ENCODE results near the gene SEMA3F.

Gene SEMA3F

DNA sequence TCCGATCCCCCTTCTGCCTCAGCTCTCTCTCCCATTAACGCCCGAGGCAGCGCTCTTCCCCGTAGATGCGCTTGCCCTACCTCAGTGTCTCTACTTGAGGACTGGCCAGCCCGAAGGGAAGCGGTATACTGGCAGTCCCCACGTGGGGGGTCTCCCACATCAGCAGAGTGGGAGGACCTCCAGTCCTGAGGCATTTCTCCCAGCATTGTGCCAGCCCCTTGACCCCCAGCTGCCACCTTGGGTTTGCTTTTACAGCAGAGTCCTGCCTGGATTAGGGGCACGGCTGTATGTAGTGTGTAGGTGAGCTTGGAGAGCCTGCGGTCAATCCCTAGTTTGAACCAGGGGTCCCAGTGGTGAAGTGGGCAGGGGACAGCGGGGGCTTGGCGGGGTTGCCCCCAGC lies 767 bp downstream of the SEMA3F start:
- DNase-seq (ENCODE audit: low spot score), result no peak

DNA sequence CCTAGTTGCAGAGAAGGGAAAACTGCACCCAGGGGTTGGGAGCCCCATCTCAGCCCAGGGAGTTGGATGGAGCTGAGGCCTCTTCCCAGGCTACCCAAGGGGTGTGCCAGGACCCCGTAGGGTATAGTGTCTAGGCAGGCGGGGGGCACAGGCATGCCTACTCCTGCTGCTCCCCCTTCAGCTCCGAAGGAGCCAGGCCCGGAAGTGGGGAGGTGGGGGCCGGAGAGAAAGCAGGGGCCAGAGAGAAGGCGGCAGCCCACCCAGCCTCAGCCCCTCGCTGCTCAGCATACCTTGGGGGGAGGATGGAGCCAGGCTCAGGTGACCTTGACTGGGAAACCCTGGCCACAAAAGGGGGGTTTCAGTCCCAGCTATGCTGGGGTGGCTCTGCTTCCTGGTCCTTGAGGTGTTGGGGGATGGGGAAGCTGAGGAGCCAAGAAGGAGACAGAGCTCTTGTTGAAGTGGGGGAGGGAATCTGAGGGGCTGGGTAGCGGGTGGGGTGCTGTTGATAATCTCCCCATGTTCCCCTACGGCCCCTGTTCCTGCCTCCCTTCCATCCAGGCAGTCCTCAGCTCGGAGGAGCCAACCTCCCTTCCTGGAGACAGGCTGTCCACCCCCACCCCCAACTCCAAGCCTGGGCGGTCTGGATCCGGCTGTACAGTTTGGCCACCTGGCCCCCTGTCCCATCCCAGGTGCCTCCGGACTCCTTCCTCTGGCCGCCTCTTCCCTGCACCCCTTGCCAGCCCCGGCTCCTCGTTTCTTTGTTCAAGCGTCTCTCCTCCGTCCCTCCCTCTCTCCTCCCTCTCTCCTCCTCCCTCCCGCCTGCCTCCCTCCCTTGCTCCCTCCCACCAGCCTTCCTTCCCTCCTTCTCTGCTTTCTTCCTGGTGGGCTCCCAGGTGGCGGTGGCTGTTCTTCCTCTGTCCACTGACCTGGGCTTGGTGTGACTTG lies 1.7 kb downstream of the SEMA3F start:
- DNase-seq (ENCODE audit: low spot score), result no peak

DNA sequence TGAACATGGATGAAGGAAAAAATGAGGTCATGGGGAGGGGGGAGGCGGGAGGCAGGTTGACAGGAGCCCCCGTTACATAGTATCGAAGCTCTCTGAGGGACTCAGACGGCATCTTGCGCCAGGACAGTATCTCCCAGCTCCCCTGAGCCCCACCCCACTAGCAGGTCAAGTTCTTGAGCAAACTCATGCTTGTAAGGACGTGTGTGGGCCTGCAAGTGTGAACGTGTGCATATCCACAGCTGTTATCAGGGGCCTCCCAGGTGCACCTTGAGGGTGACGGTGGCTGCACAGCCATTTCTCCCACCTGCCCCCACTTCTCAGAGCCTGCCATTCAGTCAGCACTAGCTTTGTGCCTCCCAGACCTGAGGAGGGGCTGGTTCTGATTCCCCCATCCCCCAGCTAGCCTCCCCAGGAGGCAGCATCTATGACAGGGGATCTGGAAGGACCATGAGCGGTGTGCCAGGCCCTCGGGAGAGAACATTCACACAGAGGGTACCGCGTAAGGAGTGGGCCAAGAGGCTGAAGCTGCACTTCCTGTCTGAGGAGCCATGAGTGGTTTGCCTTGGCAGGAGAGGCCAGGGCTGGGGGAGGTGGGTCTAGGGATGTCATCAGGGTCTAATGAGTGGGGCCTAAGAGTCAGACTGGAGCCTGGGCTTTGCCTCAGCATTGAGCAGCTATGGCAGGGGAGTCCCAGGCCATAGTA lies 2.9 kb downstream of the SEMA3F start:
- DNase-seq (ENCODE audit: low spot score), result no peak

DNA sequence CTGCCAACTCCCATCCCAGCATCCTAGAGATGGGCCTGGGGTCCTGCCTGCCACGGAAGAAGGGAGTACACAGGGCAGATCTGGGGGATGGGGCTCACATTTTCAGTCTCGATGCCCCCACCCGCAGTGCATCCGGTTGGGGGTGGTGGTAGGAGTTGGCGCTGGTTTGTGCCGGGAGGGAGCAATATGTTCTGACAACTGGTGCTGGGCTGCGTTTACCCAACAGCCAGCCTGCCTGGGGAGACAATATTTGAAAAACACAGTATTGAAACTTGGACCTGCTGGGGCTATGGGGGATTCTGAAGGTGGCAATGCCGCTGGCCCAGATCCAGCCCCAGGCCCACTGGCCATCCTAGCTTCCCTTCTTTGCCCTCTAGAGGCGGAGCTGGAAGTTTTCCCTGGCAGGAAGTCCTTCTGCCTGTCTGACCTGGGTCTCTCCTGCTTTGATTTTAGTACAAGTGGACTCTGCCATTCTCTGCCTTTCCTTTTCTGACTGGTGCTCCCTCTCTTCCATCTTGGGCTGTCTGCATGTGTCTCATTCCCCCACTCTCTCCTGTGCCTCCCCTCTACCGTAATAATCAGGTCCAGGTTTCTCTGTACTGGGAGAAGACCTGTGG lies 3.5 kb downstream of the SEMA3F start:
- DNase-seq (ENCODE audit: low spot score), result no peak

DNA sequence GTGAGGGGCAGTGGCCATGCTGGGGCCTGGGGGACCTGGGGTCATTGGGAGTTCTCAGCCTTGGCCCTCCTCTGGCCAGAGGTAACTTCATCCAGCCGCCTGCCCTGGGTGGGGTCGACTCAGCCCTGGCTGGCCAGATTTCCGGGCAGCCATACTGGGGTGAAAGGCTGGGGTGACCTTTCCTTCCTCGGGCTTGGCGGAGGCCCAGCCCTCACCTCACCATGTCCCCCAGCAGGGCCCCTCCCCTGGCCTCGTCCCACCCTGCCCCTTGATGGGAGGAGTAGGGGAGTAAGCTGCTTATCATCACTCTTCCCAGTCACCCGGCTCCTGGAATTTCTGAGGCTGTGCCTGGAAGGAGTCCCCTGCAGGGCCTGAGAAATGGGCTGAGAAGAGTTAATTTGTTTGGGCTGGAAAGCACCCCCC lies 5.4 kb downstream of the SEMA3F start:
- peak; percentile 69 for DNase-seq (ENCODE audit: low spot score)

DNA sequence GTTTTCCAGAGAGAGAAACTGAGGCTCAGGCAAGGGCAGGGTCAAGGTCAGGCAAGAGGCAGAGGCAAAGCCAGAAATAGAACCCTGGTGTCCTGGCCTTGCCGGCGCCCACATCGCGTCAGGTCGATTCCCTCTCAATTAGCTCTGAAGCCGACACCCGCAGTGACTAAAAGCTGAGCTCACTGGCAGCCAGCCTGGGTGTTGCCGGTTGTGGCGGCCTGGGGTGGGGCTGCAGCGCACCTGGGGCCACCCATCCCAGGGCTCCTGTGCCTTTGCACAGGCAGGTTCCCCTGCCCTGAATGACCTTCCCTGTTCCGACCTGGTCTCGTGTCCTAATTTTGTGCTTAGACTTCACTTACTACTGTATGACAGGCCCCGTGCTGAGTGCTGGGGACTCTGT lies 6.2 kb downstream of the SEMA3F start:
- no peak for DNase-seq (ENCODE audit: low spot score)

DNA sequence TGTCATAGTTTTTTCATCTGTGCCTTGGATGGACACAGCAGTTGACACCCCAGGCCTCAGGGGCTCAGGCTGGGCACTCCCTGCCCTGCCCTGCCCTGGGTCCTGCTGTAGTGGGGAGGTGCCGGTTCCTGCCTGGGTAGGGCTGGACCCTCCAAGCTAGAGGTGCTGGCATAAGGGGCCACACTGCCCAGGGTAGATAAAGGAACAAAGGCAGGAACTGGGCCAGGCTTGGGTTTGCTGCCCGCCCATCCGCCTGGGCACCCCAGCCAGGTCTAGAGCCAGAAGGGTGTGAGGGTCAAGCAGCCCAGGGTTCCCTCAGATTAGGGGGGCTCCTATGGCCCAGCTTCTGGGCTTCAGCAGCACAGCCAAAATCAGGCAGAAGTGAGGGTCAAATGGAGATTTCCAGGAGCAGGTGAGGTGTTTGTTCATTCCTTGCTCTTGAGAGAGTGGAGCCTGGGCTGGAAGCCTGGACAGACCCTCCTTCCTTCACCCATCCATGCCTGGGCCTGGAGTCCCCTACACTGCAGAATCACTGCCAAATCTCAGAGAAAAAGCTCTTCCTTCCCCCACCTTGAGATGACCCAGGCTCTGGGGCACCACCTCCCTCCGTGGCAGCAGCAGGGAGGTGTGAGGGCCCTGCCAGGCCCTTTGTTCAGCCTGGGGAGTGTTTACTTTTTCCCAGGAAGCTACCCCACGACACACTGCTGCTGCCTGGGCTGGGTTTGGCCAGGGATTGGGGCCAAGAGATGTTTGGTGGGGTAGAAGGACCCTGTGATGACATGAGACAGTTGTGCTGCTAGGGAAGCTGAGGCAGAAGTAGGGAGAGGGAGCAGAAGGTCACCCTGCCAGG lies 7.1 kb downstream of the SEMA3F start:
- no peak for DNase-seq (ENCODE audit: low spot score)

DNA sequence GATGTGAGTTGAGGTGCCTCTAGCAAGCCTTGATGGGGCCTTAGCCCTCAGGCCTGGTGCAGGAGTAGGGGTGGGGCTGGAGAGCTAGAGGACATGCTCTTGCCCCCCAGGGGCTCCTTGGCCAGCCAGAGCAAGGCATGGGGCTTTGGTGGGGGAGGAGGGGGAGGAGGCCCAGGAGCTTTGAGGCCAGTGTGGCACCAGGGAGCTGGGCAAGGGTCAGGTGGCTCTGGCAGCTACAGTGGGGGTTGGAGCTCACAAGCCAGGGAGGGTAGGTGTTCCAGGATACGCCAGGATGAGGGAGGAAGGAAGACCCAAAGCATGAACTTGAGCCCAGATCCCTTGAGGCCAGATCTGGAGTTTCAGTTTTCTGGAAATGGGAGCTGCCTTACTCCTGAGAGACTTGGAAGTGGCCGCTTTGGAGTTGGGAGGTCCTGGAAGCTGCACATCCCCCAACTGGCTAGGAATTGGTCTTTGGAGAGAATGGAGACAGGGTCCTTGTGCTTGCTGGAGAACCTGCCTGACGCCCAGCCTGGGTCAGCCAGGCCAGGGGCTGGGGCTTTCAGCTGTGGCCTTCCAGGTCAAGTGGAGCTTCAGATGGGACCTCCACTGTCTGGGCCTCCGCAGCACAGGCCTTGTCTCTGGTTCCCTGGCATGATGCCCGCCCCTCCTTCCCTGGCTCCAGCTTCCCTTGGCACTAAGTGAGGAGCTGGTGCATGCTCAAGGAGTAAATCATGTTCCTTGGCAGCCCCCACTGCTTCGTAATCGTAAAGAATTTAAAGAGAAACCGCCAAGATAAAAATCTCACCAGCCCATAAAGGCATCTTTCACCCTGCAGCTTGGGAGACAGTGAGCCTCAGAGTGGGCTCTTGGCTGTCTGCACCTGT lies 8.7 kb downstream of the SEMA3F start:
- no peak for DNase-seq (ENCODE audit: low spot score)

DNA sequence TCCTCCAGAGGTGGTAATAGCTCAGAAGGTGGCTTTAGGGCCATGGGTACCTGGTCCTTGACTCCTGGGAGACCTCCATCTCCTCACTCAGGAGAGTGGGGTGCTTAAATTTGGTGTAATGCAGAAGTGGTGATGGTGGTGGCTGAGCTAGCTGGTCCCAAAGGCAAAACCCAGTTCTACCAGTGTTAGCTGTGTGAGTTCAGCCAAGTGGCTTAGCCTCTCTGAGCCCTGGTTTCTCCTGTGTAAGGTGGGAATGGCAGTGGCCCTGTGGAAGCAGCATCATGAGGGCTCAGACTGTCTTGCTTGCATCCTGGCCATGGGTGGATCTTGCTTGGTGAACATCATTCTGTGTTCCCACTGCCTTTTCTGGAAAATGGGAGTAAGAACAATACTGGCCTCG lies 9.4 kb downstream of the SEMA3F start:
- no peak for DNase-seq (ENCODE audit: low spot score)

DNA sequence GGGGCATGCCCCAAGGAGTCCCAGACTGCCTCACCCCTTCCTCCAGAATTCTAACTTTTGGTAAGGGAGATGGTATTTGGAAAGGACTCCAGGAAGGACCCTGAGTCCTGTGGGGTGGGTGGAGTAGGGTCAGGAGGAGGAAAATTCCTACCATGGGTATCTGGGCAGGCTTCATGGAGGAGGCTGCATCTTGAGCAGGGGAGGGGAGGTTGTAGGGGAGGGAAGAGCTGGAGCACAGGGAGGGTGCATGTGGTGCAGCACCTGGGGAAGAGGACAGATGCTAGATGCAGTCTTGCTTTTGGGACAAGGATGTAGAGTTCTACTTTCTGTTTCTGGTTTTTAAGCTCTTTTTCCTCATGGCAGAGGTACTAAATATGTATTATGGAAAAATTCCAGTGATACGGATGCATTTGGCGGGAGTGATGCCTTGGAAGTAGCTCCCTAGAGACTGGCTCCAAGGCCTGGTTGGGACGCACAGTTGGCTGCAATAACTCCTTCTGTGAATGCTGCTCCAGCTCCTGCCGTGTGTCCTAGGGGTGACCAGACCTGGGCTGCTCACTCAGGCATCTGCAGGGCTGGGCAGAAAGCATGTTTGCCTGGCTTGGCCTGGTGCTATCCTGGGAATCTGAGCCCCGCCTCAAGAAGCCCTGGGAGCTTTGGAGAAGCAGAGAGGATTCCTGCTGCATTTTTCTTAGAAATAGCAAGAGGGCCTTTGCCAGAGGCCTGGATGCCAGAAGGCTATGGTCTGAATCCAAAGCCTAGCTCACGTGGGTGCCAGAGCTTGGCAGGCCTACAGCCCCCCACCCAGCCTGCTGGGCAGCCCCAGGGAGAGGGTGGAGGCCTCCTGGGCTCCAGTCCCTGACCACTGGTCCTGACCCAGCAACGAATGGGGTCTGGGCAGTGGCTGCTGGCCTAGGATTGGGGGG lies 10.1 kb downstream of the SEMA3F start:
- no peak for DNase-seq (ENCODE audit: low spot score)

DNA sequence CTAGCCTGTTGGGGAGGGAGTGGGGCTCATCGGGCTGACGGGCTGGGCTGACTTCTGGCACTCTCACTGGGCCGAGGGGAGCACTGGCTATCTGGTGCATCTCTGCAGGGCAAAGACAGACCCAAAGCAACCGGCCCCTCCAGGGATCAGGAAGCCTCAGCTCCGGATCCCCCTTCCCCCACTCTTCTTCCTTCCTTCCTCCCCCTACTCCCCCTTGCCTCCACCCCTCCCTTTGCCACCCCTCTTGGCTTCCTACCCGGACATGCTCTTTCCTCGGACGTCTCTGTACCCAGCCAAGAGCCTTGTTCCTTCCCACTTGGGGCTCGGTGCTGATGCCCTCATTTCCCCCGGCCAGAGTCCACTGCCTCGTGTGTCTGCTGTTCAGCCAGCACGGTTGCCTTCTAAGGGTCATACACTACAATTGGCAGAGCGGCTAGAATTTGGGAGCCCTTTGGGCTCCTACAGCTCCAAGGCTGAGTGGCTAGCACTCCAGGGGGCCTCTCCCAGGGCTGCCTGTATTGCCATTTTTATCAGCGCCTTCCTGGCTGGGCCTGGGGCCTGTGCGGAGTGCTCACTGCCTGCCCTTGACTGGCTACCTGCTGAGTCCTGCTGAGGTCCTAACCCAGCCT lies 10.9 kb downstream of the SEMA3F start:
- no peak for DNase-seq (ENCODE audit: low spot score)

DNA sequence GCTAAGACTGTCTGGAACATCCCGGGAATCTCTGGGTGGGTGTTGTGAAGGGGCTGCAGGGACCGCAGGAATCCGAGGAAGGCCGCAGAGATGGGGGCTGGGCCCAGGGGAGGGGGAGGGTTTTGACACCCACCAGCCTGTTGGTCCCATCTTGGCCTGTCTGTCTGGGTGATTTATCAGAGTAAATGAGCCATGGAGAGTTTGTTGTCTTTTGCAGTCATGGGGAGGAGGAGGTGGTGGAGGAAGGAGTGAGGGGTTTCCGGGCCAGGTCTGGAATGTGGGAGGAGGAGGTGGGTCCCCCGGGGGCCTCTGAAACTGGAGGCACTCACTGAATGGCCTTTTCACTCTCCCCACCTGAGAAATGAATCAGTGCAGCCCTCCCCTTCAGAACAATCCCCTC lies 11.5 kb downstream of the SEMA3F start:
- no peak for DNase-seq (ENCODE audit: low spot score)

DNA sequence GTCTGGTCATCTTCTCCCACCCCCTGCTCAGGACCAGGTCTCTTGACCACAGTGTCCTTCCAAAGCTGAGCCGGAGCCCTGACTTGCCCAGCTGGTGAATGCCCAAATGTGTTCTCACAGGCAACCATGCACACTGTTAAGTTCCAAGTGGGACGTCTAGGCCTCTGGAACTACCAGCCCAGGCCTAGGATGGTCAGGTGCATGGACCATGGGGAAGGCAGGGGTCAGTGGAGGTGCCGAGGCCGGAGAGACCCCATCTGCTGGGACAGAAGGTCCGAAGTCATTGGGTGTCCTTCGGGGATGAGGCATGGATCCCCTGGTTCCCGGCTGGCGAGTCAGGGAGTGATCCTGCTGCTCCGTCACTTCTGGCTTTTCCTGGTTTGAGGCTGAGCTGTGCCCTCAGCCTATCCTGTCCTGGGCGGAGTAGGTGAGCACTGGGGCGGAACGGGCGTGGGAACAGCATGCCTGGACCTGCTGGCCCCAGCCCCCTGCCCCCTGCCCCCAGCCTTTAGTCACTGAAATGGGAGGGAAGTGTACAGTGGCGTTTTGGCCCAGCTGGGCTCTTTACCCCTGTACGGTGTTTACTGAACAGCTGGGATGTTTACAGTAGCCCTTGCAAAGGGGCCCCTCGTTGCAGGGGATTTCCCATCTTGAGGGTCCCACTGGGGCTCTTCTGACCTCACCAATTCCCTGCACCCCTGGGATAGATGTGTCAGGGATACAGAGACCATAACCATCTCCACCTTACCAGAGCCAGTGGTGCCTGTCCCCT lies 12.1 kb downstream of the SEMA3F start:
- no peak for DNase-seq (ENCODE audit: low spot score)

DNA sequence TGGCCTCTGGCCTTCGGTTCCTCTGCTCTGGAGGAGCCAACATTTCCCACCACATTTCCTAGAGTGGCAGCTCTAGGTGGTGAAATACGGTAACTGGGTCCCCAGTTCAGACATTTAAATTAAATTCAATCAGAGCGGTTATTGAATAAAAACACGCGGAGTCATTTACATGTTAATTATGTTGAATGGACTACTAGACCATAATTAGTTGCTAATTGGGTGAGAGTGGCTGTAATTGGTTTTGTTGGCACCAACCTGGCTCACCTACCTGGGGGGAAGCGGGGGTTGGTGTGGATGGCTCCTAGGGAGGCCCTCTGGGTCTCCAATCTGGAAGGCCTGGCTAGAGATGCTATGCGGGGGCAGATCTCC lies 12.7 kb downstream of the SEMA3F start:
- no peak for DNase-seq (ENCODE audit: low spot score)

DNA sequence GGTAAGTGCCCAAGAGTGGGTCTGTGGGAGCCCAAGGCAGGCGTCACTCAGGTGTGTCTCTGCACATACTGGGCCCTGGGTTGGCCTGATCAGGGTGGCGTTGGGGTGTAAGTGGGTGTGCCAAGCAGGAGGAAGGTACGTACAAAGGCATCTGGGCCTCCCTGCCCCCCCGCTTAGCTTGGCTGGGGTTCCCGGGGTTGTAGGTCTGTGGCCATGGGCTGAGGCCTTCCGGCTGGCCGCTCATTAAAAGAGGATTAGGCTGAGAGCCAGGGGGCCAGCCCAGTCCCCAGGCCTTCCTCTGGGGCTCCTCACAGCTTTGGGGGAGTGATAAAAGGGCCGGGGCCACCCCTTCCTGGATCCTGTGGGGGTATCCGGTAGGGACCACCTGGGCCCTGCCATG lies 13.3 kb downstream of the SEMA3F start:
- no peak for DNase-seq (ENCODE audit: low spot score)

DNA sequence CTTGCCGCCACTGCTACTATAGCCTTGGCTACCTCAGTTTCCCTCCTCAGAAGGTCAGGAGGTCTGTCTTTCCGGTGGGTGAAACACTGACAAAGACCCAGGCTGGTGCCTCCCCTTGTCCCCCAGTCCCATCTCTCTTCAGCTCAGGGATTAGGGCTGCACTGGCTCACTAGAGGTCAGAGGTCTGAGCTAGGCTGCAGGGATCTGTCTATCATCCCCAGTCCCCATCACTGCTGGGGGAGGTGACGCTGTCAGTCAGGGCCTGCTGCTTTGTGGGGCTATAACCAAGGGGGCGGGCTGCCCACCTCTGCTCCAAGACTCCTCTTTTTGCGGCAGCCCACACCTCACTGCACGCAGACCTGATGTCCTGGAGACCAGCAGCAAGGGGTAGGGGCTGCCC lies 13.7 kb downstream of the SEMA3F start:
- DNase-seq (ENCODE audit: low spot score), result no peak

DNA sequence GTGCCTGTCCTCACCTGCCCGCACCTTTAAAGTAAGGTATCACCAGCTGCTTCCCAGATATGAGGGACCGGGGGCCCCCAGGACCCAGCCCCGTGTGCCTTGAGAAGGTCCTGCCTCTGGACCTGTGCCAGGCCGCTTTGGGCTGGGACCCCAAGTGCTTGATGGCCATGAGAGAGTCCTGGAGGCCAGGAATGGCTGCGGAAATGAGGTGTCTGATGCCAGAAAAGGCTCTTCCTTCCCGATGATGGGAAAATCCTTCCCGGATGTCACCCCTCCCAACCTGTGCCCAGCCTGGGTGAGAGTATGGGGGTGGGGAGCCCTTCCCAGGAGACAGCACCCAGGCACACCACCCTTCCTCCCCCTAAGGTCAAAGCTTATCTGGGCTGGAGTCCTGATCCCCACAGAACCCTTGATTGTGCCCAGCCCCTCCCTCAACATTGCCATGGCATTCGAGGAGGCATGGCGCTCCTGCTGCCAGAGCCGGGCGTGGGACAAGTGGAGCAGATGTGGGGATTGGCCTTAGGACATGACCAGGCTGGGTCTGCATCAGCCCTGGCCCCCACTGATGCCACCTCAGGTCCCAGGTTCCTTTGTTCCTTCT lies 14.2 kb downstream of the SEMA3F start:
- DNase-seq (ENCODE audit: low spot score), result no peak

DNA sequence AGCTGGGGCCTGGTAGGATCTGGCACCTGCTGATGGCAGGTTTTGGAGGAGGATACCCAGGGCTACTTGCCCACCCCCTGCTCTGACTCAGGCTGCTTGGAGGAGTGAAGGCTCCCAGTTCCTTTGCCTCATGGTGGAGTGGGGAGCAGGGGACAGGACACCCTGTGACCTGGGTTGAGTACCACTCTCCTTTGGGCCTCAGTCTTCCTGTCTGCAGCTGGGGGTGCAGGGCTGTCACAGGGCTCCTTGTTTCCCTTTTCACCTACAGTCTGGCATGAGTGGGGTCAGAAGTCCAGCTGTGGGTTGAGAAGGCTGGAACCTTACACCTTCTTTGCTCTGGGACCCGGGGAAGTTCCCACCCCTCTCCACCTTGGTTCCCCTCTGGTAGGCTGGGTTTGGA lies 14.7 kb downstream of the SEMA3F start:
- DNase-seq (ENCODE audit: low spot score), result no peak

Measured in D341Med (cell line).